ENCODE measurements around the gene TNRC6C.

The TNRC6C gene

DNA sequence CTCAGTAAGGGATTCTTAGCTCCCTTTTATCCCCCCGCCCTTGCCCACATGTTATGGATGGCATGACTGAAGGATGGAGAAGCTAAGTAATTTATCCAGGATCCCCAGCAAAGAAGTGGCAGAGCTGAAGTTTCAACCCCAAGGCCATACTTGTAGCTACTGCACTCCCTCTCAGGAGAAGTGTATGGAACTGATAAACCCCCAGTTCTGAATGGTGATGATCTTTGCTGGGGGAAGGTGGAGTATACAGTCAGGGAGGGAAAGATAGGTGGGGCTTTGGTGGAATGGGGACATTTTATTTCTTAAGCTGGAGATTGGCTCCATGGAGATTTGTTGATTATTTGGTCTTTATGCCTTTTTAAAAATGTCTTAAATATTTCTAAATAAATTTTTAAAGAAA is 58.3 kb downstream of the TNRC6C start:
- no peak for DNase-seq

DNA sequence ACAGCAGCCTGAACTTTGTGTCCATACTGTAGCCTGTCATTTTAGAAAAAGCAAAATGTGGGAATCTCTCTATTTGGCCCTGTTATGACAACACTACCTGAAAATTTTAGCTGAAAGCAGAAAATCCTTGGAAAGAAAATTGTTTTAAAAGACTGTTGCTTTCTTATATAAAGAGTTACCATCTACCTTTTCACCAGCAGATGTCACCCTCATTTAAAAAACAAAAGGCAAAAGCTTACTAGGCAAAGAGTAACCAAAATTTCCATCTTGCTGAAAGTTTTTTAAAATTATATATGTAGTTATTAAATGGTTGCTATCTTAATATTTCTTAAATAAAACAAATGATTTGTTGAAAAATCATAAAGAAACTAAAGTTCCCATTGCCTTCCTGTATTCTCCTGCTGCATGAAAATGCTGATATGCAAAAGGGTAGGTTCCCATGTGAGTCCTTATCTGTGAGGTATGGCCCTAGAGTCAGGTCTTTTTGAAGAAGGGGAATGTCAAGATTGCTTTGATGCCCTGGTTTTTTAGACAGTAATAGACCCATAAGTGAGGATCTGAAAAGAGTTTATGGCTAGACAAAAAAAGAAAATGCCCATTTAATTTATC is 61.0 kb downstream of the TNRC6C start:
- DNase-seq: peak; percentile 62

DNA sequence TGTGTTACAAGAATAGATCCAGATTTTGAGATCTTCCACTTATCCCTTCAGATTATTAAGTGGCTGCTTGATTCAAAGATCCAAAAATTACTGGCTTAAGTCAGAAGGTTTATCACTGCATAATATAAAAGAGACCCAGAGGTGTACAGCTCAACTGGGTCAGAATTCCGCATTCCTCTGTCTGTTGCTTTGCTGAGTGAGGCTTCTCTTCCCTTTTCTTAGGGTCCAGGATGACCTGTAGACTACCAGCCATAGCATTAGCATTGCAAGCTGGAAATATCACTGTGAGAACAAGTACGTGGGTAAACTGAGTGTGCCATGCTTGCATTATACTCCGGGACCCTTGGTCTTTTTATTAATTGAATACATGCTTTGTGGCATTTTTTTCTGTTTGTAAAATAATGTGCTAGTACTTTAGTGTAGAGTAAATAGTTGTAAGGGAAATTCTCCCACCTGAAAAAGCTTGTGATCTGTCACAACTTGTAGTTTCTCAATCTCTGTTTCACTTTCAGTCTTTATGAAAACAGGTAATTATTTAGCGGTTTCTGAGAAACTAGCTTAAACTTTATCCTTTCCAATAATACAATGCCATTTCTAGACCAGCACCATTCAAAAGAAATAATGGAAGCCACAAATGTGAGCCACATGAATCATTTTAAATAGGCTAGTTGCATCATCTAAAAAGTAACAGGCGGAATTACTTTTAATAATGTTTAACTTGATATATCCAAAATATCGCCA is 61.6 kb downstream of the TNRC6C start:
- no peak for DNase-seq

DNA sequence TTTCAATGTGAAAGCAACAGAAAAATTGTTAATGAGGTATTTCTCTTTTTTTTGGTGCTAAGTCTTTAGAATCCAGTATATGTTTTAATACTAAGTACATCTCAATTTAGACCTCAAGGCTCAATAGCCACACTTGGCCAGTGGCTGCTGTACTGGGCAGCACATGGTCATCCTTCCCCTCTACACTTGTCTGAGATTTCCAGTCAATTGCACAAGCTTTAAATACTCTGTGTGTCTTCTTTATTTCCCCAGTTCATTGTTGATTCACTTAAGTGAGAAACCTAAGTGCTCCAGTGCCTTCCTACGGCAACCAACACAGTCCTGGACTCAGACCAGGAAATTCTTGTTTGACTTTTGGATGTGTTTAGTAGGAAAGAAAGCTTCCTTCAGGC is 62.2 kb downstream of the TNRC6C start:
- no peak for DNase-seq

DNA sequence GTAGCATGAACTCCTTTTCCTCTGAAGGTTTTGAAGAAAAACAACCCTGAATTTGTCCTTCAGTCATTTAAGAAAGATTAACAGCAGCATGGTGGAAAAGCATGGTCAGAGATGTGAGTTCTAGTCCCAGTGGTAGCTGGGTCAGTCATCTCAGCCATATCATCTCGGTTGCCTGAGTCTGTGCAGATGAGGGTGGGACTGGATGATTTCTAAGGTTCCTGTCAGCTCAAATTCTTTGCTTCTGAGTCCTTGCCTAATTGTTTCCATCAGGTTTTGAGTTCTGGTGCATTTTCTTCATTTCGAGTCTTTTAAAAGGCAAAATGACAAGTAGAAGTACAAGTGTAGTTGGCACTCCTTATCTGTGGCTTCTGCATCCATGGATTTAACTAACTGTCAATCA is 63.9 kb downstream of the TNRC6C start:
- no peak for DNase-seq

DNA sequence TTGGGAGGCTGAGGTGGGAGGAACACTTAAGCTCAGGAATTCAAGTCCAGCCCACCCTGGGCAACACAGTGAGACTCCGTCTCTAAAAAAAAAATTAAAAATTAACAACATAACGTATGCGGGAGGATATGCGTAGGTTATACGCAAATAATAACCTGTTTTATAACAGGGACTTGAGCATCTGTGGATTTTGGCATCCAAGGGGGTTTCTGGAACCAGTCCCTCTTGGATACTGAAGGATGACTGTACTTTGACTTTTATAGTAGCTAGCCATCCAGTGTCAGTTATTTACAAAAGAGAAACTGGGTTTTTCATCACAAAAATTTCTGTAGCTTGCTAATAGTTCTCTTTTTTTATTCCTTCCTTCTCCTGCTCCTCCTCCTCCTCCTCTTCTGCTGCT is 64.5 kb downstream of the TNRC6C start:
- DNase-seq: no peak

DNA sequence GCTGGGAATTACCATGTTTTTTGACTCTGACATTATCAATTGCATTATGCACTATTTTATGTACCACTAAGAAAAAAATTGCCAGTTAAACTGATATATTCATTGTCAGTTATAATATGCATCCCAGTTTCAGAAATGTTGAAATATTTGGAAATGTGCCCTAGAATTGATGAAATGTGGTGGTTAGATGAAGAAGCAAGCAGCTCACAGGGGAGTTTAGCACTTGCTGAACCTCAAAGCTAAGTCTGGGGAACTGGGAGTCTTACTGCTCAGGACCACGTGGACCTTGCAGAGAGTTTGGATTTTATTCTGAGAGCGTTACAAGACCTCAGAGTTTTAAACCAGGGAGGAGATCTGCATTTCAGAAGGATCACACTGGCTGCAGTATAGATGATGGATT is 67.9 kb downstream of the TNRC6C start:
- DNase-seq: no peak

DNA sequence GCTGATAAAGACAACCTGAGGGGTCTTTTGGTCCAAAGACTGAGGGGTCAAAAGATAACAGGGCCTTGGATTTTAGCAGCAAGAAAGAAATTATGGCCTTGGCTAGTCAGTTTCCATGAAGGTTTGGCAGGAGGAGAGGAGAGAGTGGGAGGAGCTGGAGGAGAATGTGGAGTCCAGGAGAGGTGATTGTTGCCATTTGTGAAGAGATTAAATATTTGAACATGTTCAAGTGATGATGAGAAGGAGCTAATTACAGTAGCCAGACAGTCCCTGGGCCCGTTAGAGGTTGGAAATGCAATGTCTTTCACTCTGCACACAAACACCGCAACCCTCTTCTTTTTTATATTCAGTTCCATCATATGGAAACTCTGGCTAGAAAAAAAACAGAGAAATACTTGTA is 68.6 kb downstream of the TNRC6C start:
- no peak for DNase-seq

DNA sequence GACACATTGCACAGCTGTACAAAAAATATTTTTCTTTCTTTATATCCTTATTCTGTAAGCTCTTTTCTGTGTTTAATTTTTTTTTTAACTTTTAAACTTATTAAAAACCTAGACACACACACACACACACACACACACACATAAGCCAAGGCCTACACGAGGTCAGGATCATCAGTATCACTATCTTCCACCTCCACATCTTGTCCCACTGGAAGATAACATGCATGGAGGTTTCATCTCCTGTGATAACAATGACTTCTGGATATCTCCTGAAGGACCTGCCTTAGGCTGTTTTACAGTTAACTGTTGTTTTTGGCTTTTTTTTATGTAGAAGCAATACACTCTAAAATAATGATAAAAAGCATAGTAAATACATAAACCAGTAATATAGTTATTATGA is 71.2 kb downstream of the TNRC6C start:
- no peak for DNase-seq

DNA sequence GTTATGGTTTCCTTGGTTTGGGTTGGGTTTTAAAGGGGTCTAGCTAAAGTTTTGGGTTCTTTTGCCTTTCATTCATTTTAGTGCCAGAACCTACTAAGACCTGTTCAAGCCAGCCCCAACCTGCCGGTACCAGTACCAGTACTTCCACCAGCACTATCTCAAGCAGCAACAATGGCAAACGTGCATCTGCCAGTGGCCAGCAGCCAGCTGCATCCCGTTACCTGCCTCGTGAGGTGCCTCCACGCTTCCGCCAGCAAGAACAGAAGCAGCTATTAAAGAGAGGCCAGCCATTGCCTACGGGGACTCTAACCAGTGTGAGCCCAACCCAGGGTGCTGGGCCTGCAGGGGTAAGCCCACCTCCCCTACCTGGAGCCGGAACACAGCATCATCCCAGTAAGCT is 72.9 kb downstream of the TNRC6C start:
- no peak for DNase-seq

DNA sequence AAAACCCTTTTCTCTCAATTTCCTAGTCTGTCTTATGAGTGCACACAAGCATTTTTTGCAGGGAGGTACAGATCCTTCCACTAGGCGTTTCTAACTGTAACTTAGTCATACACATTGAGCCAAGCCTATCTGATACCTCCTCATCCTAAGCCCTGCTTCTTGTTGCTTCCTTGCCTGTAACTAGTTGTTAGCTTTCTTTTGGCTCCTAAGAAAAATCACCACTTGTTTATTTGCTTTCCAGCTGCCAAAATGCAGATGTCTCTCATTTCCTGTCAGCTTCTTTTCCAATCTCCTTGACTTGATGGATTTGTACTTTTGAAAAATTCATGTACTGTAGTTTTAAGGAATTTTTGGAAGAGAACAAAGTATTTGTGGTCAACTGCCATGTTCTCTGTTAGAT is 73.7 kb downstream of the TNRC6C start:
- no peak for DNase-seq

DNA sequence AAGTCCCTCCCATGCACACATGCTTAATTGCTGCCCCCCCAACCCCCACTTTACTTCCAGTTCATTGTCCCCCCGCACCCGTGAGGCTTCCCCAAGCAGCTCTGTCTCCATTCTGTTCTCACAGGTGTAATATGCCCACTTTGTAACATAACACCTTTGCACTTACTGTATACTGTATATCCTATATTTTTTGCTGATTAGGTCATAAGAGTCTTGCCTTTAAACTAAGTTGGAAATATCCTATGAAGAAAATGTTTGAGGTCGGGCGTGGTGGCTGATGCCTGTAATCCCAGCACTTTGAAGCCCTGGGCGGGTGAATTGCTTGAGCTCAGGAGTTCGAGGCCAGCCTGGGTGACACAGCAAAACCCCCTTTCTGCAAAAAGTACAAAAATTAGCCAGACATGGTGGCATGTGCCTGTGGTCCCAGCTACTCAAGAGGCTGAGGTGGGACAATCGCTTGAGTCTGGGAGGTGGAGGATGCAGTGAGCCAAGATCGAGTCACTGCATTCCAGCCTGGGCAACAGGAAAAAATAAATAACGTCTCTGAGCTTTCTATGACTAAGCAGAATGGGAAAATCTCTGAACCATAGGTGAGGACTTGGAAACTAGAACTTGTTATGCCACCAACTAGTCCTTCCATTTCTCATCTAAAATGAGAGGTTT is 76.1 kb downstream of the TNRC6C start:
- DNase-seq: no peak

DNA sequence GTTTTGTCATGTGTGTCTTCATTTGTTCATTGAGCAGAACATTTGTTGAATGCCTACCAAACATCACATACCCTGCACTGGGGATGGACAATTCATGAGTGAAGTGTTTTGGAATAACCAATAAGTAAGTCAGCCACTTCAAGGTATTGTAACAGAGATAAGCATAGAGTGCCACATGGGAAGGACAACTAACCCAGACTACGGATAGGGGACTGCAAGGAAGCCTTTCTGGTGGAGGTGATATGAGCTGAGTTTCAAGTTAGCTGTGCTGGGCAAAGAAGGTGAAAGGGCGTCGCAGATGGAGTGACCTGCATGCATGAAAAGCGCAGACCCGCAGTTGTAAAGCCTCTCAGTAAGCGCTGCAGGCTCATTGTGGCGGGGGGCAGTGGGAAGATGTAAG is 78.8 kb downstream of the TNRC6C start:
- no peak for DNase-seq

DNA sequence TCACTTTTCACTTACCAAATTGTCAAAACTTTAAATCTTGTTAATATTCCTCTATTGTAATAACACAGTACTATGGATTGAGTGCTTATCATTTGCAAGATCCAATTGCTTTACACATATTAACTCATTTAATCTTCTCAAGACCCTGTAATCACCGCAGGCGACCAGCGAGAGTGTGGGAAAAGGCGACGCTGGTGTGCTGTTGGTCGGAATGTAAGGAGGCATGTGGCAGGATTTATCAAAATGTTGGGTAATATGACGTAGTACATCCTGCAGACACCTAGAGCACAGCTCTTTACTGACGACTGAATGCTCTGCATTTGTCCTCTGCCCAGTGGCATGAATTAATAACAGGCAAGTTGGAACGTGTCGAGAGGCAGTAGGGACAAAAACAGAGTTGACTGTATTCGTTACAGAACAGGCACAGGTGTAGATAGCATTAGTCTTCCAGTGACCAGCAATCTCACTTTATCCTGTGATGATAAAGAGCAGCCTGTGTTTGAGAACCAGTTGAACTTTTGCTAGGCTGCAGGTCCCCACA is 80.3 kb downstream of the TNRC6C start:
- no peak for DNase-seq

DNA sequence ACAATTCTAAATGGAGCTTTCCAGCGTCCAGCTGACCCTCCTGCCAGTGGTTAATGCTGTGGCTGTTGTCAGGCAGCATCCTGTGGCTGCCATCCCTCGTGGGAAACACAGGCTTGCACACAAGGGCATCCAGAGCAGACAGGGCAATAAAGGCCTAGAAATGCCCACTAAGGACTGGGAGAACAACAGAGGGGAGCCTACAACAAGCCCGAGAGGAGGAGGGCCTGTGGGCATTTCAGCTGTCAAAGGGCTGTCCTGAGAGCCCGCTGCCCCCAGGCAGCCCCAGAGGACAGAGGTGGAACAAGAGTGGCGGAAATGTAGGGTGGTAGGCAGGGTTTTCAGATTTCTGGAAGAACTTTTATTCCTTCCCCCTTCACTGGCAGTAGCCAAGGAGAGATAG is 81.1 kb downstream of the TNRC6C start:
- DNase-seq: peak; percentile 33

DNA sequence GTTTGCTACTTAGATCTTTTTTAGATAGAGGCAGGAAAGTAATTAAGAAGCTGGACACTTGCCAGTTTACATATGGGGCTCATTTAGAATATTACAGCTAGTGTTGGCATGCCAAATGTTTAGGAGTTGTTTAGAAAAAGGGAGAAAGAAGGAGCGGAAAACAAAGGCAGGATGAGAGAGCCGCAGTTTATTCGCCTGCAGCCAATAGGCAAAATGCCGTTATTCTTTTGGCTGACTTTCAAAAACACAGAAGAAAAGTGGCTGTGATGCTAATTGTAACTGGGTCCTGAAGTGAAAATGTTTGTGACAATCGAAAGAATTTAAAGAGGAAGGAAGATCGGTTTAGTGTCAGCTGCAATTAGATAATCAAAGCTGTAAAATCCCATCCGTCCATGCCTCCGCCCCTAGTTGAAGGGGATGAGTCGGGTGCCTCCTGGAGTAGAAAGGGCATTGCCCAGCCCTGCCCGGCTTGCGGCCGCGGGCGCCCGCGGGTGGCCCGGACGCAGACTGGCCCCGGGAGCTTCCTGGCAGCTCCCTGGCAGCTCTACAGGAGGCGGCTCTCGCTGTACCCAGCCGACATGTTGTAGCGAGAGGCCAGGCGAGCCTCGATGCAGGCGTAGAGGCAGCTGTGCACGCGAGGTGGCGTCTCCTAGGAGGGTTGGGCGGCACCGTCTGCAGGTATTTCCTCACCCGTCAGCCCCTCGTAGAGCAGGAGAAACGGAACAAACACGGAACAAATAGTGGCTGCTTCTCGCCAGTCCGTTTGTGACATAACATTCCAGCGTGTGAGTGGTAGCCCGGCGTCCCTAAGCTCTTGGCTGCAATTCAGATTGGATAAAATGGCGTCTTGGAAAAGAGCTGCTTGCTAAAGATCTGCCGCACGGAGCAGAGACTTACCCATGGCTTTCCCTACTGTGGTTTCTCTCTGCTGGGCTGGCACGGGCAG is 82.2 kb downstream of the TNRC6C start:
- peak; percentile 67 for DNase-seq

DNA sequence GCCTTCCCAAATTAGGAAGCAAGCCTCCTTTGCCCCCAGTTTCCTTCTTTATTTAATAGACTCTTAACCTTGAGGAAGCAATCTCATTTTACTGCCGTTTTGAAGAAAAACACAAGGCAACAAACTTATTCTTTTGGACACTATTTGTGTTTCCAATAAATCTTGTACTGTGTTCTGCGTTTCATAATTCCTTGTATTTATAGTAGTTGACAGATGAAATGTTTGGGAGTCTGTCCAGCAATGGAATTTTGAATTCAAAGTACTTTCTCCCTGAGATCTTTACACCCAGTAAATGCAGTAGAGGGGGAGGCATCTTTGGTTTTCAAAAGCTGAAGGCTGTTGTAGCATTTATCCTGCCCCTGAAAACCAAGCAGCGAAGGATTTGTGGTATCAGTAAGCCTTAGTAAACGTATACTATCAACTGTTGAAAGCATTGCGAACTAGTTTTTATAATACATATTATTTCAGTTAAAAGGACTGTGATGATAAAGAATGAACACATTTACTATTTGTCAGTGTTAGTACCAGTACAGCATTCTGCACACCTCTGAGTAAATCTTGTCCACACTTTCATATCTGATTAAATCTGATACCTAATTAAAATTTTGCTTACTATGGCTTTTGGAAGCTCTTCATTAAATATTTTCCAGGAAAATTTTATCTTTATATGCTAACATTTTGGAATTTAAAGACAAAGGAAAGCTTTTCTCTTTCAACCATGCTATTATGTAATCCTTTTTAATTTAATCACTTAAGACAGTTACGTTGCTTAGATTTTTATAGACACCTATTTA is 83.1 kb downstream of the TNRC6C start:
- DNase-seq: peak; percentile 48

DNA sequence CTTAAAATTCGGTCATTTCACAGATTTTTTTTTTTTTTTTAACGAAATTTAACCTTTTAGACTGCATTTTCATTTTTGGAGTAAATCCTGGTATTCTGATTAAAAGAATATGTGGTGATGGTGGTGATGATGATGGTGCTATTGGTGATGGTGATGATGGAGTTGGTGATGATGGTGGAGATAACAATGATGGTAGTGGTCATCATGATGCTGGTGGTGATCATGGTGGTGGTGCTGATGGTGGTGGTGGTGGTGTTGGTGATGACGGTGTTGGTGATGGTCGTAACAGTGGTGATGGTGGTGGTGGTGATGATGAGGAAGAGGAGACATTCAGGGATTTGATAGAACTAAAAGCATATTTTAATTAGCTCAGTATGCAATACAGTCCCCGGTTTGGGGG is 84.0 kb downstream of the TNRC6C start:
- DNase-seq: no peak

DNA sequence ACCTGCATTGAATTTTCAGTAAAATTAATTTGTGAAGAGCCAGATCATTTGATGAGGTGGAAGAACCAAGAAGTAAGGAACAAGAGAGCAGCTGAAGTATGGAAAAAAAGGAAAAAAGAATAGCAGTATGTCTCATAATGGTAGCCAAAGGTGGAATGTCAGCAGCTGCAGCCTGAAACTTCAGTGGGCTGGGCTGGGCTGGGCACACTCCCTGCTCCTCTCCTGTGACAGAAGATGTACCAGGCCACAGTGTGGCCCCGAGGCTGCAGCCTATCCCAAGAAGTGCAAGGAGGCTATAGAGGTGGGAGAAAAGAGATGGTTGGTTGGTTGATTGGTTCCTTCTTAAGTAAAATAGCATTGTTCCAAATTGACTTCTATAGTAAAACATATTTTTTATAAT is 84.5 kb downstream of the TNRC6C start:
- DNase-seq: no peak

DNA sequence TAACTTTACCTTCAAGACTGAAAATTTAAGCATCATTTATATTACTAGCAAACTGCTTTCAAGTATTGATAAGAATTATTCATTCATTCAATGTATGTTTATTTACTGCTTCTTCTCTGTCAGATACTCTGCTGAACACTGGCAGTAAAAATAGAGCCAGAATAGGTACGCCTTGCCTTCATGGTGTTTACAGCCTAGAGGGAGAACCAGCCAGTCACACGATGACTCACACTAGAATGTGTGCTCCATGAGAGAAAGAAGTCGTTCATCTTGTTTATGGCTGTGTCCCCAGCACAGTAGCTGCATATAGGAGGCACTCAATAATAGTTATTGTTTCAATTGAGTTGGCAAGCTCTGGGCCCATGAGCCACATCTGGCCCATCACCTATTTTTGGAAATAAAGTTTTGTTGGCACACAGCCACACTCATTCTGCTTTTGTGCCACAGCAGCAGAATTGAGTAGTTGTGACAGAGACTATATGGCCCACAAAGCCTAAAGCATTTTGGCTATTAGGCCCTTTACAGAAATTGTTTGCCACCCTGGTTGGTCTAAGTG is 85.9 kb downstream of the TNRC6C start:
- DNase-seq: no peak

DNA sequence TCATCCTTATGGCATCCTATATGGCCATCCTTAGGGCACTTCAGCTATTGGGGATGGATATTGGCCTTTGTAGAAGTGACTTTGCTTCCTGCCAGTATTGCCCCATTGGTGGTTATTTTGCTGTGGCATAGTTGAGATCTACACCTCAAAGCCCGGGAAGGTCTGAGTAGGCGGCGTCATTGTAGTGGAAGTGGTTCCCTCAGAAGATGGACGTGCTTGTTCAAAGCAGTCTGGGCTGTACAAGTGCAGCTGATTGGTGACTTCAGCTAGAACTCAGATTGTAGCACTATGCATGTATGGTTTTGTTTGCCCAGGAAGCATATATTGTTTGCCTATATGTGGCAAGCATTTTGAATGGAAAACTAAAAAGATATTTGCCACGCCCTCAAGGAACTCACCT is 86.8 kb downstream of the TNRC6C start:
- no peak for DNase-seq

DNA sequence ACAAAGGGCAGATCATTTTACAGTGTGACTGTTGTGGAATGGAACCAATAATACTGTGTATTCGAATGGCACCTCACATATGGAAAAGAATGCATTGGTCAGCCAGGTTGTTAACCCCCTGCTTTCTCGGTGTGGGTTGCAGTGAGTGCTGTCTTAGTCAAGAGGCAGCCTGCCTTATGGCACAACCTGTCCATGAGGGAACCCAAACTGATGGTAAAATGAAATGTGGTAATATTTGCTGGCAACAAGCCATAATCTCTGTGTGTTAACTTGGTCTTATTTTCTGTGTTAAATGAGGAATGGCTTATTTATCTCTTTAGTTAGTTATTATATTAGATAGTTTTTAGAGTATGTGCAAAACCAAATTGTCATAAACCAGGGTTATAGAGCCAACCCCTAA is 88.4 kb downstream of the TNRC6C start:
- DNase-seq: no peak
